Esophagus muscularis mucosa (tissue), 4 donors: ENCODE data around the gene DROSHA. TPM values are rescaled to one million over a fixed set of nuclear protein-coding genes. Genes with fewer than 3 reads are reported as not detected.

Experiments
- DNase-seq: peaks from one replicate; pipeline ENCODE4 v3.0.0-alpha.2; 2017; ENCODE audit errors: extremely low spot score
- H3K27ac ChIP-seq, 4 donors: fragments of 200-600 bp; sonication (generic); replicated peaks in 1 of 4; 1 replicate in 3 of 4; 2 replicates in 1 of 4; pipeline ENCODE4 v1.5.1; 2016 to 2019; ENCODE audit warnings: mild to moderate bottlenecking in 1 of 4
- H3K27me3 ChIP-seq, 4 donors: fragments of 200-600 bp; sonication (generic); one replicate each; pipeline versions ENCODE4 v1.5.1 to v1.6.0; 2016 to 2019
- H3K36me3 ChIP-seq, 4 donors: fragments of 200-600 bp; sonication (generic); one replicate each; pipeline ENCODE4 v1.5.1; 2016 to 2019
- H3K4me1 ChIP-seq, 4 donors: fragments of 200-600 bp; sonication (generic); one replicate each; pipeline ENCODE4 v1.5.1; 2016 to 2019
- H3K4me3 ChIP-seq, 4 donors: fragments of 200-600 bp; sonication (generic); 1 replicate in 2 of 4; 2 replicates in 2 of 4; pipeline ENCODE4 v1.5.1; 2016 to 2019; ENCODE audit warnings: mild to moderate bottlenecking in 4 of 4, moderate library complexity in 1 of 4
- H3K9me3 ChIP-seq, 4 donors: fragments of 200-600 bp; sonication (generic); 1 replicate in 3 of 4; 2 replicates in 1 of 4; pipeline ENCODE4 v1.5.1; 2016 to 2019
- EP300 ChIP-seq: sonication (generic); formaldehyde crosslinking; IDR thresholded peaks from one replicate; pipeline ENCODE4 v1.6.1; 2017; ENCODE audit warnings: antibody characterized with exemption
- POLR2A ChIP-seq: fragments of 450-650 bp; IDR thresholded peaks from one replicate; pipeline ENCODE4 v1.6.1; 2017; ENCODE audit warnings: antibody characterized with exemption, moderate library complexity, mild to moderate bottlenecking, low read depth
- POLR2AphosphoS5 ChIP-seq, 2 donors: sonication (generic); formaldehyde crosslinking; IDR thresholded peaks; one replicate each; pipeline ENCODE4 v1.6.1; 2017; ENCODE audit warnings: antibody characterized with exemption in 2 of 2
- WGBS: methylation state at CpG from one replicate; pipeline ENCODE4 v1.1.5; 2018; 5-methylcytosine and 5-hydroxymethylcytosine counted together
- intact Hi-C: fragments of 100-400 bp; cut with DNase I; formaldehyde crosslinking; loops from one replicate; pipeline ENCODE4 v1.15.1; 2023
- total RNA-seq, 4 donors: library from RNA; depleted of rRNA; stranded (reverse); fragments of >200 nt; gene quantifications; one replicate each; pipeline versions ENCODE4 v1.1.0 to v1.2.1, GENCODE V29; 2016
- TF ChIP-seq, protein P1 (sequence below), 3 experiments: fragments of 200-600 bp in 2 of 3; fragments of 450-650 bp in 1 of 3; sonication (generic) in 2 of 3; IDR thresholded peaks; one replicate each; pipeline ENCODE4 v1.5.1; 2017 to 2019; ENCODE audit warnings: antibody characterized with exemption in 3 of 3, mild to moderate bottlenecking in 2 of 3, moderate library complexity in 1 of 3

Gene DROSHA
- 10 to 100 TPM; 27.5 to 47.0 (median 36.6) TPM for total RNA-seq

GRCh38 chr5:31531888-31532547 is at the start of gene DROSHA, which contains the start of gene C5orf22:
Gene DROSHA, minus strand, starts transcription at chr5:31532093. Its CDS starts 3,034 bp downstream, at chr5:31529059.
Gene C5orf22, plus strand, starts transcription at chr5:31532301. Its CDS starts 92 bp downstream, at chr5:31532393.
- Histone ChIP-seq H3K36me3 (peaks cover 19 to 56% (median 43%) of the 10 kb centered on the region in 4 donors), H3K27ac (peak within 1 kb of the TSS; percentile 57 to 85 (median 82)), H3K4me3 (peak within 1 kb of the TSS; percentile 72 to 93 (median 74)), H3K9me3 (no peaks in the 10 kb centered on the region), H3K27me3 (no peaks in the 10 kb centered on the region), H3K4me1 (peaks cover 29 to 41% (median 32%) of the 10 kb centered on the region in 4 donors)
- intact Hi-C loops: no loop called here
- peak; percentile 99 for DNase-seq
- under 1% methylated on average over 16 of the region's 52 CpGs for WGBS
- TF ChIP-seq, protein P1, sequence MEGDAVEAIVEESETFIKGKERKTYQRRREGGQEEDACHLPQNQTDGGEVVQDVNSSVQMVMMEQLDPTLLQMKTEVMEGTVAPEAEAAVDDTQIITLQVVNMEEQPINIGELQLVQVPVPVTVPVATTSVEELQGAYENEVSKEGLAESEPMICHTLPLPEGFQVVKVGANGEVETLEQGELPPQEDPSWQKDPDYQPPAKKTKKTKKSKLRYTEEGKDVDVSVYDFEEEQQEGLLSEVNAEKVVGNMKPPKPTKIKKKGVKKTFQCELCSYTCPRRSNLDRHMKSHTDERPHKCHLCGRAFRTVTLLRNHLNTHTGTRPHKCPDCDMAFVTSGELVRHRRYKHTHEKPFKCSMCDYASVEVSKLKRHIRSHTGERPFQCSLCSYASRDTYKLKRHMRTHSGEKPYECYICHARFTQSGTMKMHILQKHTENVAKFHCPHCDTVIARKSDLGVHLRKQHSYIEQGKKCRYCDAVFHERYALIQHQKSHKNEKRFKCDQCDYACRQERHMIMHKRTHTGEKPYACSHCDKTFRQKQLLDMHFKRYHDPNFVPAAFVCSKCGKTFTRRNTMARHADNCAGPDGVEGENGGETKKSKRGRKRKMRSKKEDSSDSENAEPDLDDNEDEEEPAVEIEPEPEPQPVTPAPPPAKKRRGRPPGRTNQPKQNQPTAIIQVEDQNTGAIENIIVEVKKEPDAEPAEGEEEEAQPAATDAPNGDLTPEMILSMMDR (IDR thresholded peaks at IDR 0.05): no peak
- TF ChIP-seq POLR2A: peak; percentile 32
- TF ChIP-seq POLR2AphosphoS5 (IDR thresholded peaks at IDR 0.05): peak; percentile 75 to 87
- no peak for TF ChIP-seq EP300

GRCh38 chr5:31579558-31579957 is 47.7 kb upstream of the DROSHA start:
- no peak for DNase-seq
- WGBS: 95% methylated on average over 2 of the region's 2 CpGs
- Histone ChIP-seq H3K4me3 (no peak overlapping the region), H3K4me1 (no peaks in the 10 kb centered on the region), H3K36me3 (no peaks in the 10 kb centered on the region), H3K27me3 (peaks cover 0 to 13% (median 0%) of the 10 kb centered on the region in 4 donors), H3K9me3 (no peaks in the 10 kb centered on the region), H3K27ac (no peak overlapping the region)
- intact Hi-C loops: no loop called here
- TF ChIP-seq POLR2AphosphoS5 (IDR thresholded peaks at IDR 0.05) (no peak), POLR2A (no peak), EP300 (no peak)
- TF ChIP-seq, protein P1 (IDR thresholded peaks at IDR 0.05): no peak

DNA sequence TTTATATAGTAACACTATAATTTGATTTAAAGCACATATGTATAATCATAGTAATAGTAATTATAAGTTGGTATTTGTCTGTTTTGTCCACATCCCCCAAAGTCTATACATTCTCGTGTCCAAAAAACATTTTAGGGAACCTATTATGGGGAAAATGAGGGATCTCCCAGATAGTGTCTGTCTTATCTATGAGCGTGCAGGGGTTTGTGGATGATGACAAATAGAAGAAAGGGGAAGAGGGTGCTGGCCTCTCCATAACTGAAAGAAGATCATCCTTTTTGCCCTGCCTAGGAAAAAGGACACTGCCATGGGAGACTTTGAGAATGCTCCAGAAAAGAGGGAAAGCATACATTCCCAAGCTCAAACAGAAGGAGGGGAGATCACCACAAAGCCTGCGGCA is 45.5 kb upstream of the DROSHA start:
- 88% methylated on average over 3 of the region's 3 CpGs for WGBS
- no peaks in the 10 kb centered on the region for H3K36me3 ChIP-seq
- no peaks in the 10 kb centered on the region for H3K9me3 ChIP-seq
- H3K4me1 ChIP-seq: no peaks in the 10 kb centered on the region
- peaks cover 0 to 5% (median 0%) of the 10 kb centered on the region in 4 donors for H3K27me3 ChIP-seq
- DNase-seq: no peak
- intact Hi-C loops: no loop called here
- TF ChIP-seq POLR2AphosphoS5 (IDR thresholded peaks at IDR 0.05) (no peak), POLR2A (no peak), EP300 (no peak)
- TF ChIP-seq, protein P1 (IDR thresholded peaks at IDR 0.05): no peak
- H3K27ac ChIP-seq: no peak overlapping the region
- H3K4me3 ChIP-seq: no peak overlapping the region

DNA sequence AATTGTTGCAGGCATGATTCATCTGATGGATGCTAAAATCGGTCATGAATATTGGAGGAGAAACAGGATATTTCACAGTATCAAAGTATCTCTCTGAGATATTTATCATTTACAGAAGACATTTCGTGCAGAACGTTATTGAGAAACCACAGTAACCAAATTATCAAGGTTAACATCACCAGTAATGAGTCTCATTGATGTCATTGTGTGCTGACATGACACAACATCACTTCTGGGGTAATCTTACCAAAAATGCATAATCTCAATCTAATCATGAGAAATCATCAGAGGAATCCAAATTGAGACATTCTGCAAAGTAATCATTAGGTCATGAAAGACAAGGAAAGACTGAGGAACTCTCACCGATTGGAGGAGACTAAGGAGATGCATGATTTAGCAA is 42.9 kb upstream of the DROSHA start:
- H3K9me3 ChIP-seq: no peaks in the 10 kb centered on the region
- TF ChIP-seq POLR2AphosphoS5 (IDR thresholded peaks at IDR 0.05) (no peak), POLR2A (no peak), EP300 (no peak)
- TF ChIP-seq, protein P1 (IDR thresholded peaks at IDR 0.05): no peak
- intact Hi-C loops: no loop called here
- no peaks in the 10 kb centered on the region for H3K4me1 ChIP-seq
- H3K27me3 ChIP-seq: no peaks in the 10 kb centered on the region
- no peak overlapping the region for H3K4me3 ChIP-seq
- H3K27ac ChIP-seq: no peak overlapping the region
- no peak for DNase-seq
- H3K36me3 ChIP-seq: no peaks in the 10 kb centered on the region
- WGBS: 70% methylated on average over 4 of the region's 4 CpGs
